H9 (cell line): ENCODE measurements around the gene MPPE1. TPM values are rescaled to one million over a fixed set of nuclear protein-coding genes. Genes with fewer than 3 reads are reported as not detected.

ENCODE experiments used
- DNase-seq: peaks from one replicate; pipeline ENCODE4 v3.0.0-alpha.2; 2017
- H2AFZ ChIP-seq: one replicate; pipeline ENCODE4 v1.6.1; 2013; ENCODE audit warnings: mild to moderate bottlenecking, low read length, control low read depth, moderate library complexity
- H2AK5ac ChIP-seq: 2 replicates; pipeline ENCODE4 v1.6.1; 2013; ENCODE audit warnings: low read length, control low read depth, mixed read lengths; ENCODE audit not compliant: insufficient read length
- H2BK120ac ChIP-seq: one replicate; pipeline ENCODE4 v1.6.1; 2013; ENCODE audit warnings: low read depth, mild to moderate bottlenecking, low read length, control low read depth, inconsistent platforms; ENCODE audit not compliant: poor library complexity, severe bottlenecking
- H2BK12ac ChIP-seq: 2 replicates; pipeline ENCODE4 v1.6.1; 2013; ENCODE audit warnings: low read length, control low read depth, mixed read lengths, low read depth; ENCODE audit not compliant: insufficient read length
- H2BK15ac ChIP-seq: 2 replicates; pipeline ENCODE4 v1.6.1; 2013; ENCODE audit warnings: low read depth, low read length, control low read depth
- H2BK20ac ChIP-seq: one replicate; pipeline ENCODE4 v1.6.1; 2013; ENCODE audit warnings: low read depth, mild to moderate bottlenecking, low read length, control low read depth, inconsistent platforms; ENCODE audit not compliant: poor library complexity, severe bottlenecking
- H2BK5ac ChIP-seq: 2 replicates; pipeline ENCODE4 v1.6.1; 2013; ENCODE audit warnings: low read length, control low read depth, mixed read lengths; ENCODE audit not compliant: insufficient read length
- H3K14ac ChIP-seq: 2 replicates; pipeline ENCODE4 v1.6.1; 2013; ENCODE audit warnings: low read length, control low read depth; ENCODE audit not compliant: insufficient read depth
- H3K18ac ChIP-seq: 2 replicates; pipeline ENCODE4 v1.6.1; 2013; ENCODE audit warnings: low read depth, mild to moderate bottlenecking, mixed read lengths, low read length, control low read depth; ENCODE audit not compliant: insufficient read length
- H3K23ac ChIP-seq: 2 replicates; pipeline ENCODE4 v1.6.1; 2013; ENCODE audit warnings: low read length, control low read depth, mixed read lengths, low read depth; ENCODE audit not compliant: insufficient read length
- H3K23me2 ChIP-seq: 2 replicates; pipeline ENCODE4 v1.6.1; 2013; ENCODE audit warnings: low read depth, mild to moderate bottlenecking, mixed read lengths, low read length, control low read depth; ENCODE audit not compliant: insufficient read length, poor library complexity, severe bottlenecking
- H3K27ac ChIP-seq: 2 replicates; pipeline ENCODE4 v1.5.1; 2013; ENCODE audit warnings: low read length, control low read depth, mixed read lengths, low read depth; ENCODE audit not compliant: insufficient read length
- H3K27me3 ChIP-seq: 2 replicates; pipeline ENCODE4 v1.6.1; 2013; ENCODE audit warnings: low read length, control low read depth, inconsistent platforms; ENCODE audit not compliant: insufficient read depth
- H3K4ac ChIP-seq: 2 replicates; pipeline ENCODE4 v1.6.1; 2013; ENCODE audit warnings: low read depth, mild to moderate bottlenecking, control low read depth, inconsistent platforms, low read length, moderate library complexity
- H3K4me1 ChIP-seq: 2 replicates; pipeline ENCODE4 v1.6.1; 2013; ENCODE audit warnings: low read length, control low read depth, inconsistent platforms; ENCODE audit not compliant: insufficient read depth
- H3K4me2 ChIP-seq: 2 replicates; pipeline ENCODE4 v1.6.1; 2013; ENCODE audit warnings: low read length, control low read depth, mixed read lengths; ENCODE audit not compliant: insufficient read length, insufficient read depth
- H3K56ac ChIP-seq: 2 replicates; pipeline ENCODE4 v1.6.1; 2013; ENCODE audit warnings: low read depth, mild to moderate bottlenecking, mixed read lengths, low read length, control low read depth; ENCODE audit not compliant: insufficient read length
- H3K79me1 ChIP-seq: 2 replicates; pipeline ENCODE4 v1.6.1; 2013; ENCODE audit warnings: low read depth, mild to moderate bottlenecking, moderate library complexity, low read length, control low read depth, inconsistent platforms; ENCODE audit not compliant: insufficient read depth, poor library complexity, severe bottlenecking
- H3K79me2 ChIP-seq: 2 replicates; pipeline ENCODE4 v1.6.1; 2013; ENCODE audit warnings: low read length, control low read depth, inconsistent platforms; ENCODE audit not compliant: insufficient read depth
- H3K9ac ChIP-seq: 2 replicates; pipeline ENCODE4 v1.6.1; 2013; ENCODE audit warnings: low read length, control low read depth, mixed read lengths; ENCODE audit not compliant: insufficient read length; ENCODE audit errors: extremely low read depth
- H3K9me3 ChIP-seq: one replicate; pipeline ENCODE4 v1.6.1; 2013; ENCODE audit warnings: low read depth, low read length, inconsistent platforms; ENCODE audit not compliant: control insufficient read depth
- H3T11ph ChIP-seq: one replicate; pipeline ENCODE4 v1.6.1; 2013; ENCODE audit warnings: mild to moderate bottlenecking, low read length, control low read depth, inconsistent platforms
- H4K20me1 ChIP-seq: one replicate; pipeline ENCODE4 v1.6.1; 2013; ENCODE audit not compliant: control insufficient read depth, insufficient read length, insufficient read depth
- H4K5ac ChIP-seq: 2 replicates; pipeline ENCODE4 v1.6.1; 2013; ENCODE audit warnings: low read depth, mild to moderate bottlenecking, mixed read lengths, low read length, control low read depth; ENCODE audit not compliant: insufficient read length
- H4K8ac ChIP-seq: replicated peaks from 2 replicates; pipeline ENCODE4 v1.6.1; 2013; ENCODE audit warnings: low read length, control low read depth, mixed read lengths, low read depth; ENCODE audit not compliant: insufficient read length
- H4K91ac ChIP-seq: 2 replicates; pipeline ENCODE4 v1.6.1; 2013; ENCODE audit warnings: low read depth, mild to moderate bottlenecking, moderate library complexity, mixed read lengths, low read length, control low read depth; ENCODE audit not compliant: insufficient read length
- H3K27ac Mint-ChIP-seq, 3 experiments: 2 replicates in 2 of 3; 3 replicates in 1 of 3; pipeline ENCODE4 v1.8.0; 2020 to 2021; ENCODE audit warnings: mixed read lengths in 3 of 3, mild to moderate bottlenecking in 1 of 3, moderate library complexity in 1 of 3
- H3K27me3 Mint-ChIP-seq: 2 replicates; pipeline ENCODE4 v1.8.0; 2021; ENCODE audit warnings: low read depth, mild to moderate bottlenecking, moderate library complexity, mixed read lengths
- H3K36me3 Mint-ChIP-seq, 3 experiments: 2 replicates in 2 of 3; 3 replicates in 1 of 3; pipeline ENCODE4 v1.8.0; 2020 to 2021; ENCODE audit warnings: low read depth in 3 of 3, mixed read lengths in 3 of 3; ENCODE audit not compliant: insufficient read depth in 1 of 3
- H3K4me1 Mint-ChIP-seq, 2 experiments: 2 replicates each; pipeline ENCODE4 v1.8.0; 2020; ENCODE audit warnings: mixed read lengths in 2 of 2
- H3K4me3 Mint-ChIP-seq, 2 experiments: 2 replicates in 1 of 2; 3 replicates in 1 of 2; pipeline ENCODE4 v1.8.0; 2020 to 2021; ENCODE audit warnings: mild to moderate bottlenecking in 2 of 2, mixed read lengths in 2 of 2, moderate library complexity in 1 of 2
- H3K9me3 Mint-ChIP-seq, 2 experiments: 2 replicates in 1 of 2; 3 replicates in 1 of 2; pipeline ENCODE4 v1.8.0; 2020; ENCODE audit warnings: mild to moderate bottlenecking in 2 of 2, mixed read lengths in 2 of 2, moderate library complexity in 1 of 2
- CTCF ChIP-seq: fragments of 200-600 bp; sonication (generic); conservative IDR thresholded peaks from 3 replicates; pipeline ENCODE4 v1.8.0; 2021; ENCODE audit warnings: antibody characterized with exemption, mild to moderate bottlenecking
- WGBS: extraction: QIAGEN DNeasy Blood & Tissue Kit; methylation state at CpG from one replicate; pipeline ENCODE4 v1.1.7; 2013; ENCODE audit warnings: missing lambda C conversion rate, low lambda C conversion rate, mixed read lengths; ENCODE audit not compliant: insufficient read length; ENCODE audit errors: extremely low coverage; 5-methylcytosine and 5-hydroxymethylcytosine counted together
- total RNA-seq: library from RNA; stranded (reverse); gene quantifications from 2 replicates; pipeline ENCODE4 v1.2.1, GENCODE V29; 2021

Gene MPPE1
- total RNA-seq, 1 experiment from 2014 or later, result 13.2 TPM

GRCh38 chr18:11840493-11840892, 67.6 kb downstream of the MPPE1 start:
- Histone ChIP-seq H3K18ac (no peak overlapping the region), H2BK12ac (no peak overlapping the region), H2AFZ (no peak overlapping the region), H3K4me2 (no peak overlapping the region), H2BK15ac (no peak overlapping the region), H3K27ac (no peak overlapping the region), H3K23me2 (no peaks in the 10 kb centered on the region), H3K79me2 (no peaks in the 10 kb centered on the region), H4K91ac (no peak overlapping the region), H2BK20ac (no peak overlapping the region), H3K14ac (no peak overlapping the region), H2BK5ac (no peak overlapping the region), H4K5ac (no peak overlapping the region), H3K56ac (no peak overlapping the region), H3K9ac (no peak overlapping the region), H3K27me3 (no peaks in the 10 kb centered on the region), H3K79me1 (no peaks in the 10 kb centered on the region), H3K4me1 (no peaks in the 10 kb centered on the region; the same call in 1 of the 2 replicates), H3K4ac (no peak overlapping the region), H2AK5ac (no peak overlapping the region), H3T11ph (no peak overlapping the region), H2BK120ac (no peak overlapping the region), H4K8ac (no peak overlapping the region), H3K9me3 (no peaks in the 10 kb centered on the region), H4K20me1 (no peaks in the 10 kb centered on the region), H3K23ac (no peak overlapping the region)
- WGBS, result no CpG with 5 or more reads among the region's 6 CpGs
- no peaks in the 10 kb centered on the region for H3K9me3 Mint-ChIP-seq
- DNase-seq, result no peak
- peak overlapping the region; percentile 45 to 71 (median 62); a peak in 5 of 7 replicates for H3K27ac Mint-ChIP-seq
- no peak overlapping the region for H3K4me3 Mint-ChIP-seq
- H3K27me3 Mint-ChIP-seq, result no peaks in the 10 kb centered on the region
- TF ChIP-seq CTCF, result no peak; the same call in 2 of the 3 replicates
- peaks cover 8 to 12% of the 10 kb centered on the region in 2 experiments for H3K4me1 Mint-ChIP-seq
- no peaks in the 10 kb centered on the region for H3K36me3 Mint-ChIP-seq
